ENCODE data around the gene HLA-DRB5.

HLA-DRB5 gene

DNA sequence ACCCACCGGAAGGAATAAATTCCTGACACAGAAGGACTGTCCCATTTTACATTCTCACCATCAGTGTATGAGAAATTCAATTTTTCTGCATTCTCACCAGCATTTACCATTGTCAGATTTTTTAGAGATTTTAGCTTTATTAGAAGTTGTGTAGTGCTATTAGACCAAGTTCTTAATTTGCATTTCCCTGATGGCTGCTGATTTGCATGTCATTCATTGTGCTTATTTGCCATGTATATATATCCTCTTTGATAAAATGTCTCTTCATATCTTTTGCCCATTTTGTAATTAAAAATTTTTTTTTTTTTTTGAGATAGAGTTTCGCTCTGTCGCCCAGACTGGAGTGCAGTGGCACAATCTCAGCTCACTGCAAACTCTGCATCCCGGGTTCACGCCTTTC, 9.8 kb upstream of the HLA-DRB5 start:
- TF ChIP-seq CEBPB (IDR thresholded peaks at IDR 0.05) (no peak), CREB1 (IDR thresholded peaks at IDR 0.05; ENCODE audit: low read depth) (no peak), MAX (IDR thresholded peaks at IDR 0.05) (no peak), EGR1 (IDR thresholded peaks at IDR 0.05) (no peak), TEAD4 (IDR thresholded peaks at IDR 0.05) (no peak), EP300 (IDR thresholded peaks at IDR 0.05; ENCODE audit: borderline replicate concordance) (no peak), FOXM1 (IDR thresholded peaks at IDR 0.05; ENCODE audit: borderline replicate concordance, low read depth) (no peak), TAF1 (IDR thresholded peaks at IDR 0.05; ENCODE audit: low read depth) (no peak)
- TF ChIP-seq, protein P1, sequence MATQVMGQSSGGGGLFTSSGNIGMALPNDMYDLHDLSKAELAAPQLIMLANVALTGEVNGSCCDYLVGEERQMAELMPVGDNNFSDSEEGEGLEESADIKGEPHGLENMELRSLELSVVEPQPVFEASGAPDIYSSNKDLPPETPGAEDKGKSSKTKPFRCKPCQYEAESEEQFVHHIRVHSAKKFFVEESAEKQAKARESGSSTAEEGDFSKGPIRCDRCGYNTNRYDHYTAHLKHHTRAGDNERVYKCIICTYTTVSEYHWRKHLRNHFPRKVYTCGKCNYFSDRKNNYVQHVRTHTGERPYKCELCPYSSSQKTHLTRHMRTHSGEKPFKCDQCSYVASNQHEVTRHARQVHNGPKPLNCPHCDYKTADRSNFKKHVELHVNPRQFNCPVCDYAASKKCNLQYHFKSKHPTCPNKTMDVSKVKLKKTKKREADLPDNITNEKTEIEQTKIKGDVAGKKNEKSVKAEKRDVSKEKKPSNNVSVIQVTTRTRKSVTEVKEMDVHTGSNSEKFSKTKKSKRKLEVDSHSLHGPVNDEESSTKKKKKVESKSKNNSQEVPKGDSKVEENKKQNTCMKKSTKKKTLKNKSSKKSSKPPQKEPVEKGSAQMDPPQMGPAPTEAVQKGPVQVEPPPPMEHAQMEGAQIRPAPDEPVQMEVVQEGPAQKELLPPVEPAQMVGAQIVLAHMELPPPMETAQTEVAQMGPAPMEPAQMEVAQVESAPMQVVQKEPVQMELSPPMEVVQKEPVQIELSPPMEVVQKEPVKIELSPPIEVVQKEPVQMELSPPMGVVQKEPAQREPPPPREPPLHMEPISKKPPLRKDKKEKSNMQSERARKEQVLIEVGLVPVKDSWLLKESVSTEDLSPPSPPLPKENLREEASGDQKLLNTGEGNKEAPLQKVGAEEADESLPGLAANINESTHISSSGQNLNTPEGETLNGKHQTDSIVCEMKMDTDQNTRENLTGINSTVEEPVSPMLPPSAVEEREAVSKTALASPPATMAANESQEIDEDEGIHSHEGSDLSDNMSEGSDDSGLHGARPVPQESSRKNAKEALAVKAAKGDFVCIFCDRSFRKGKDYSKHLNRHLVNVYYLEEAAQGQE (IDR thresholded peaks at IDR 0.05; ENCODE audit: low read depth), result no peak

GRCh38 chr6:32522302-32523047, 7.6 kb downstream of the HLA-DRB5 start:
- TF ChIP-seq CEBPB (IDR thresholded peaks at IDR 0.05) (no peak), EGR1 (IDR thresholded peaks at IDR 0.05) (no peak)

GRCh38 chr6:32519910-32520258, 10.2 kb downstream of the HLA-DRB5 start:
- no peak for TF ChIP-seq YY1 (IDR thresholded peaks at IDR 0.05; ENCODE audit: low read depth)
- TF ChIP-seq, protein P1 (IDR thresholded peaks at IDR 0.05; ENCODE audit: low read depth), result no peak
- no peak for TF ChIP-seq EP300 (IDR thresholded peaks at IDR 0.05; ENCODE audit: borderline replicate concordance)
- TF ChIP-seq NFIC (IDR thresholded peaks at IDR 0.05), result no peak
- TF ChIP-seq TEAD4 (IDR thresholded peaks at IDR 0.05), result no peak
- no peak for TF ChIP-seq MAX (IDR thresholded peaks at IDR 0.05)
- TF ChIP-seq RAD21 (IDR thresholded peaks at IDR 0.05; ENCODE audit: low read depth), result no peak
- TF ChIP-seq EGR1 (IDR thresholded peaks at IDR 0.05), result no peak
- TF ChIP-seq CREB1 (IDR thresholded peaks at IDR 0.05; ENCODE audit: low read depth), result no peak
- no peak for TF ChIP-seq TAF1 (IDR thresholded peaks at IDR 0.05; ENCODE audit: low read depth)
- TF ChIP-seq CEBPB (IDR thresholded peaks at IDR 0.05), result no peak
- TF ChIP-seq, protein P2, sequence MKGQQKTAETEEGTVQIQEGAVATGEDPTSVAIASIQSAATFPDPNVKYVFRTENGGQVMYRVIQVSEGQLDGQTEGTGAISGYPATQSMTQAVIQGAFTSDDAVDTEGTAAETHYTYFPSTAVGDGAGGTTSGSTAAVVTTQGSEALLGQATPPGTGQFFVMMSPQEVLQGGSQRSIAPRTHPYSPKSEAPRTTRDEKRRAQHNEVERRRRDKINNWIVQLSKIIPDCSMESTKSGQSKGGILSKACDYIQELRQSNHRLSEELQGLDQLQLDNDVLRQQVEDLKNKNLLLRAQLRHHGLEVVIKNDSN (IDR thresholded peaks at IDR 0.05), result no peak
- TF ChIP-seq ZBTB7A (IDR thresholded peaks at IDR 0.05; ENCODE audit: low read depth), result no peak

DNA sequence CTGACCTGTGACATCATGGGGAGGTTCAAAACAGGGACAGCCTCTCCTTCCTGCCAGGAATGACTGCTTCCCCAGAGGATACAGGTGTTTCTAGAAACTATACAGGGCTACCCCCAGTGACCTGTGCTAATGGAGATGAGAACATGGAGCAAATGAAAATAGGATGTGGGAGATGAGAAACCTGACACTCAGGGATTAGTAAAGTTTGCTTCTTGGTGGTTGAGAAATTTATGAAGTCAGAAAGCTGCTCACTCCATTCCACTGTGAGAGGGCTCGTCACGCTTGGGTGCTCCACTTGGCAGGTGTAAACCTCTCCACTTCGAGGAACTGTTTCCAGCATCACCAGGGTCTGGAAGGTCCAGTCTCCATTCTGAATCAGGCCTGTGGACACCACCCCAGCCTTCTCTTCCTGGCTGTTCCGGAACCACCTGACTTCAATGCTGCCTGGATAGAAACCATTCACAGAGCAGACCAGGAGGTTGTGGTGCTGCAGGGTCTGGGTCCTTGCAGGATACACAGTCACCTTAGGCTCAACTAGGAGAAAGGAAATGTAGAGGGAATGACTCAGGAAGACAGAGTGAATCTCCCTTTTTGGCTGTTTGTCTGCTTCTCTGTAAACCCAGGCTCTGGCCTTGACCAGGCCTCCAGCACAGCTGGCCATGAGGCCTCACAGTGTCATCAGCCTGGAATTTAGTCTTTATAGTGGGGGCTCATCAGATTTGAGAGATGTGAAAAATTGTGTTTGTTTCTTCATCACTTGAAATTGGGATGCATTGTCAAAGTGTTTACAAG, 10.8 kb downstream of the HLA-DRB5 start:
- TF ChIP-seq RAD21 (IDR thresholded peaks at IDR 0.05; ENCODE audit: low read depth), result no peak
- TF ChIP-seq CREB1 (IDR thresholded peaks at IDR 0.05; ENCODE audit: low read depth), result no peak
- no peak for TF ChIP-seq MAX (IDR thresholded peaks at IDR 0.05)
- TF ChIP-seq FOXM1 (IDR thresholded peaks at IDR 0.05; ENCODE audit: borderline replicate concordance, low read depth), result no peak
- no peak for TF ChIP-seq TAF1 (IDR thresholded peaks at IDR 0.05; ENCODE audit: low read depth)
- no peak for TF ChIP-seq YY1 (IDR thresholded peaks at IDR 0.05; ENCODE audit: low read depth)

DNA sequence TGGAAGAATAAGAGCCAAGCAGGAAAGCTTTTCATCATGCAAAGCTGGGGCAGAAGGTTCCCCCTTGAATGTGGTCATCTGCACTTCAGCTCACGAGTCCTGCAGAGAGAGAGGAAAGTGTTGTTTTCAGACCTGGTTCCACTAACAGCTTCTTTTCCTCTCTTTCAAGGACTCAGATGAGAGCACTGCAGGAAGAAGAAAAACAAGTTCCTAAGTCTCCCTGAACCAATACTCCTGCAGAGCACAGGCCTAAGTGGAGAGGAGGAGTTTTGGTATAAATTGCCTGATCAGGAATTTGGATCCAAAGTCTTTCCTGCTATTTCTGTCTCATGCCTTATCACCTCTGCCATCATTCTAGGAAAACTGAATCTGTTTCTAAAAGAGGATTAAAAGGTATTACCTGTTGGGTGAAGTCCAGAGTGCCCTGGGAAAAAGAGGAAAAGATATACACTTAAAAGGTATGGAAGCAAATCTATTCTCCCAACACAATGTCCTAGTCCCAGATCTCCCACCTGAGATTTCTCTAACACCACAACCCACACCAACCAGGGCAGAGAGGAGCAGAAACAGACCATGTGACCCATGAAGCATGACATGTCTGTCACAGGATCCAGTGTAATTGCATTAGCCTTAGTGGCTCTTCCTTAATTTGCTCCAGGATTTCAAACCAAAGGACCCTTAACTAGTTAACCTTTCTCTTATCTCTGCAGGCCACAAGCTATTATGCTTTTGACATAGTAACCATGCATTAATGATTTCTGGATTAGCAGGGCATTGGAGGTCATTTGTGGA, 12.2 kb downstream of the HLA-DRB5 start:
- TF ChIP-seq, protein P2 (IDR thresholded peaks at IDR 0.05), result no peak
- no peak for TF ChIP-seq ZBTB7A (IDR thresholded peaks at IDR 0.05; ENCODE audit: low read depth)
- no peak for TF ChIP-seq EGR1 (IDR thresholded peaks at IDR 0.05)
- no peak for TF ChIP-seq TAF1 (IDR thresholded peaks at IDR 0.05; ENCODE audit: low read depth)
- TF ChIP-seq, protein P1 (IDR thresholded peaks at IDR 0.05; ENCODE audit: low read depth), result no peak
- no peak for TF ChIP-seq TEAD4 (IDR thresholded peaks at IDR 0.05)
- no peak for TF ChIP-seq MAX (IDR thresholded peaks at IDR 0.05)
- TF ChIP-seq EP300 (IDR thresholded peaks at IDR 0.05; ENCODE audit: borderline replicate concordance), result no peak
- TF ChIP-seq YY1 (IDR thresholded peaks at IDR 0.05; ENCODE audit: low read depth), result no peak
- no peak for TF ChIP-seq CREB1 (IDR thresholded peaks at IDR 0.05; ENCODE audit: low read depth)
- TF ChIP-seq CEBPB (IDR thresholded peaks at IDR 0.05), result no peak
- no peak for TF ChIP-seq TCF12 (IDR thresholded peaks at IDR 0.05; ENCODE audit: low read depth)
- TF ChIP-seq NFIC (IDR thresholded peaks at IDR 0.05), result no peak
- no peak for TF ChIP-seq RAD21 (IDR thresholded peaks at IDR 0.05; ENCODE audit: low read depth)
- no peak for TF ChIP-seq FOXM1 (IDR thresholded peaks at IDR 0.05; ENCODE audit: borderline replicate concordance, low read depth)

Data from Ishikawa (cell line).